ENCODE results near the gene NDUFC1.
A peak's percentile ranks its signal among the peaks of the same experiment; 100 is the strongest.
"Not testable (repeated sequence)": the region's sequence is repeated elsewhere in the genome, so short reads cannot be mapped to it uniquely, and the experiment has no call there.

Gene NDUFC1

DNA sequence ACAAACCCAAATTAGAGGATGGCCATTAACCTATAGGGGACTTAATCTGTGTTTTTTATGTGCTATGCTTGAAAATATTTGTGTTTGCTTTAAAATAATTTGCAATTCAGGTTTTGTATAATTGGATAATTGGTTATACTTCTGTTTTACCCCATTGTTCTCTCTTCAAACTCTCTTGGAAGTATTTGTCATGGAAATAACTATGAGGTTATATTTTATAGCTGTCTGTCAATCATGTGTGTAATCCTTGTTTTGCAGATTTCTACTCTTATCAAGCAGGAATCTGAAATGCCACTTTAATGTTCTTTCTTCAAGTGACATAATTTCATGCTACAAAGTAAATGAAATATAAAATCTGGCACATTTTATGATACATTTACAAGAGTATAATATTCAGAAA lies 15.4 kb upstream of the NDUFC1 start:
- Histone ChIP-seq H3K27me3 (replicated peaks; ENCODE audit: control insufficient read depth, insufficient read depth, low read length, poor library complexity, severe bottlenecking) (no peaks in the 10 kb centered on the region), H3K9me3 (ENCODE audit: control insufficient read depth, low read length) (no peaks in the 10 kb centered on the region), H3K27ac (ENCODE audit: insufficient read depth, low read length, poor library complexity, severe bottlenecking) (no peak overlapping the region), H3K4me3 (ENCODE audit: insufficient read depth, low read depth, low read length, poor library complexity, severe bottlenecking) (no peak overlapping the region), H3K36me3 (ENCODE audit: control insufficient read depth, insufficient read depth, low read length) (no peaks in the 10 kb centered on the region), H3K4me1 (ENCODE audit: control insufficient read depth, insufficient read depth, low read length, poor library complexity, severe bottlenecking) (peaks cover 17% of the 10 kb centered on the region)
- no peak for DNase-seq

DNA sequence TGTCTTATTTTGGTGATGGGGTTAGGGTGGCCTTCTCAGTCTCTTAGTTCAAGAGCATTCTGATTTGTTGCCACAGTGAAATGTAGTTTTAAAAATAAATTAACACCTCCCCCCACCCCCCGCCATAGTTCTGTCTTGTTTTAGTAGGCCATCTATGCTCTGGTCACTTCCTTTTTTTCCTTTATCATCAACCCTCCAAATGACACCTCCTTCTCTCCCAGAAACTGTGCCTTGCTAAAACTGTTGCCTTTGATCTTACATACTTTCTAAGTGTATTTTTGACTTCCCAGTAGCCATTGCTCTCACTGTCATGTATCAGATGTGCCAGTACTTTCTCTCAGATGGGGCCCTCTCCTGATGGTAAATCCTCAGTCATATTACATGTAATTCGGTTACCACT lies 14.5 kb upstream of the NDUFC1 start:
- H3K9me3 ChIP-seq (ENCODE audit: control insufficient read depth, low read length) = no peaks in the 10 kb centered on the region
- H3K4me1 ChIP-seq (ENCODE audit: control insufficient read depth, insufficient read depth, low read length, poor library complexity, severe bottlenecking) = peaks cover 21% of the 10 kb centered on the region
- no peak for DNase-seq
- no peaks in the 10 kb centered on the region for H3K27me3 ChIP-seq (replicated peaks; ENCODE audit: control insufficient read depth, insufficient read depth, low read length, poor library complexity, severe bottlenecking)
- no peak overlapping the region for H3K27ac ChIP-seq (ENCODE audit: insufficient read depth, low read length, poor library complexity, severe bottlenecking)
- no peak overlapping the region for H3K4me3 ChIP-seq (ENCODE audit: insufficient read depth, low read depth, low read length, poor library complexity, severe bottlenecking)
- H3K36me3 ChIP-seq (ENCODE audit: control insufficient read depth, insufficient read depth, low read length) = no peaks in the 10 kb centered on the region

DNA sequence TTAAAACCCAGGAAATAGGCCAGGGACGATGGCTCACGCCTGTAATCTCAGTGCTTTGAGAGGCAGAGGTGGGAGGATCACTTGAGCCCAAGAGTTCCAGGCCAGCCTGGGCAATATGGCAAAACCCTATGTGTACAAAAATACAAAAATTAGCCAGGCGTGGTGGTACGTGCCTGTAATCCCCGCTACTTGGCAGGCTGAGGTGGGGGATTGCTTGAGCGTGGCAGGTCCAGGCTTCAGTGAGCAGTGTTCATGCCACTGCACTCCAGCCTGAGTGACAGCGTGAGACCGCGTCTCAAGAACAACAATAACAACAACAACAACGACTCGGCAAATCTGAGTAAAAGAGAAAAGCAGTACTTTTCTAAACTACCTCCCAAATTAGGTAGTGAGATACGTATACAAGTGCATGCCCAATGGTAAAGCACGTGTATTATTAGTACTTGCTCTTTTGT lies 13.0 kb upstream of the NDUFC1 start:
- no peak for DNase-seq
- Histone ChIP-seq H3K4me3 (ENCODE audit: insufficient read depth, low read depth, low read length, poor library complexity, severe bottlenecking) (no peak overlapping the region), H3K27me3 (replicated peaks; ENCODE audit: control insufficient read depth, insufficient read depth, low read length, poor library complexity, severe bottlenecking) (no peaks in the 10 kb centered on the region), H3K9me3 (ENCODE audit: control insufficient read depth, low read length) (no peaks in the 10 kb centered on the region), H3K36me3 (ENCODE audit: control insufficient read depth, insufficient read depth, low read length) (no peaks in the 10 kb centered on the region), H3K4me1 (ENCODE audit: control insufficient read depth, insufficient read depth, low read length, poor library complexity, severe bottlenecking) (peaks cover 21% of the 10 kb centered on the region), H3K27ac (ENCODE audit: insufficient read depth, low read length, poor library complexity, severe bottlenecking) (no peak overlapping the region)

DNA sequence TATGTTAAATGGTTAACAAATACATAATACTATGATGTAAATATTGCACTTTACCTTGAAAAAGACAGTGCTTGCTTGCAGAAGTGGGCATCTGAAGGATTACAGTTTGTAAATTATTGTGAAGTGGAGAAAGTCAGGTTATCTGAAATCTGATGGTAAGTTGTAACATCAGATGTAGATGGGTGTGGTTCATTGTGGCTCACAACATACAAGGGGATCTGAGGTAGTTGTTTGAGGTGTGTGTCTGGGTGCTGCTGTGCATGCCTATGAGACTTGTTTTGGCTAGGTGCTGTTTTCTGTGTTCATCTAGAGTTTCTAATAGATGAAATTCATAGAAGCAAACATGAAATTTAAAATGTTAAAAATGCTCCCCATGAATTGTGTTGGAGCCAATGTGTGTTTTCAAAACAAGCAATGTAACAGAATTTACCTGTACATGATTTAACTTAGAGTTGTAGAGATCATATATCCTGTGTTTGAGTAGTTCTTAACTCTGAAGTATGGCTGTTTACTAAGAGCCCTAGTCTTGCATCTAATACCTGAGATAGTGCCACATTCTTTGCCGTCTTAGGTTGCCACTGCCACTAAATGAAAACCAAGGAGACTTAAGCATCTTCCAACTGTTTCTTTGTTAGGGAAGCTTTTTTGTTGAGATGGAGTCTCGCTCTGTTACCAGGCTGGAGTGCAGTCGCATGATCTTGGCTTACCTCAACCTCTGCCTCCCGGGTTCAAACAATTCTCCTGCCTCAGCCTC lies 11.9 kb upstream of the NDUFC1 start:
- Histone ChIP-seq H3K27ac (ENCODE audit: insufficient read depth, low read length, poor library complexity, severe bottlenecking) (peak overlapping the region; percentile 24), H3K9me3 (ENCODE audit: control insufficient read depth, low read length) (no peaks in the 10 kb centered on the region), H3K36me3 (ENCODE audit: control insufficient read depth, insufficient read depth, low read length) (no peaks in the 10 kb centered on the region), H3K4me3 (ENCODE audit: insufficient read depth, low read depth, low read length, poor library complexity, severe bottlenecking) (no peak overlapping the region), H3K27me3 (replicated peaks; ENCODE audit: control insufficient read depth, insufficient read depth, low read length, poor library complexity, severe bottlenecking) (no peaks in the 10 kb centered on the region), H3K4me1 (ENCODE audit: control insufficient read depth, insufficient read depth, low read length, poor library complexity, severe bottlenecking) (peaks cover 17% of the 10 kb centered on the region)
- DNase-seq = no peak

DNA sequence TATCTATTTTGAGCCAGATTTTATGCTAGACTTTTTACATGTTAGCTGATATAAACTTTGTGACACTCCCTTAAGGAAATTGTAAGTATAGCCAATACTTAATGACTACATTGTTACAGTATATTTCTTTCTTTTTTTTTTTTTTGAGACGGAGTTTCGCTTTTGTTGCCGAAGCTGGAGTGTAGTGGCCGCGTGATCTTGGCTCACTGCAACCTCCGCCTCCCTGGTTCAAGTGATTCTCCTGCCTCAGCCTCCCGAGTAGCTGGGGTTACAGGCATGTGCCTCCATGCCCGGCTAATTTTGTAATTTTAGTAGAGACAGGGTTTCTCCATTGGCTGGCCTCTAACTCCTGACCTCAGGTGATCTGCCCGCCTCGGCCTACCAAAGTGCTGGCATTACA lies 11.1 kb upstream of the NDUFC1 start:
- not testable (repeated sequence) for H3K4me3 ChIP-seq (ENCODE audit: insufficient read depth, low read depth, low read length, poor library complexity, severe bottlenecking); DNase-seq; H3K36me3 ChIP-seq (ENCODE audit: control insufficient read depth, insufficient read depth, low read length); H3K27ac ChIP-seq (ENCODE audit: insufficient read depth, low read length, poor library complexity, severe bottlenecking); H3K9me3 ChIP-seq (ENCODE audit: control insufficient read depth, low read length); H3K27me3 ChIP-seq (replicated peaks; ENCODE audit: control insufficient read depth, insufficient read depth, low read length, poor library complexity, severe bottlenecking)
- H3K4me1 ChIP-seq (ENCODE audit: control insufficient read depth, insufficient read depth, low read length, poor library complexity, severe bottlenecking) = peaks cover 17% of the 10 kb centered on the region

DNA sequence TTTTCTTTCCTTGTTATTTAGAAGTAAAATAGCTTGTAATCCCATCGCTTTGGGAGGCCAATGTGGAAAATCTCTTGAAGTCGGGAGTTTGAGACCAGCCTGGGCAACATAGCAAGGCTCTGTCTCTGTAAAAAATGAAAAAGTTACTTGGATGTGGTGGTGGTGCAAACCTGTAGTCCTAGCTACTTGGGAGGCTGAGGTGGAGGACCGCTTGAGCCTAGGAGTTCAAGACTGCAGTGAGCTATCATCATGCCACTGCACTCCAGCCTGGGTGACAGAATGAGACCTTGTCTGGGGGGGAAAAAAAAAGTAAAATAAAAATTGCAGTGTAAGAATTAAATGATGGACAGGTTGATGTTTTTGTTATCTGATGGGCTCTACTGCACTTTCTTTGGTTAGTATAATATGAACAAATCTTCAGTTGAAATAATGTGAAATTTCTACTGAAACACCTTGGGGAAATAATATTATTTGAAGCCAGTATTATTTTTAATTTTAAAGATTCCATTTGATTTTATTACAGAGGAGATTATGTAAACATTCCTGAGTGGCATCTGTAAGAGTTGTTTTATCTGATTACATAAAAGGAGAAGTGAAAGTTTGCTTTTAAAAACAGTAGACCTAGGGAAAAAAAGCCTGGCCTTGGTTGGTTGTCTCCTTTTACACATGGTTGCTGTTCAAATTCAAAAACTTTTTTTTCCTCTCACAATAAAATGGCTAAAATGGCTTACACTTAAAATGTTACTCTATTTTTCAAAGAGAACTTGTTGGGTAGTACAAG lies 10.5 kb upstream of the NDUFC1 start:
- no peak overlapping the region for H3K27ac ChIP-seq (ENCODE audit: insufficient read depth, low read length, poor library complexity, severe bottlenecking)
- DNase-seq = no peak
- H3K36me3 ChIP-seq (ENCODE audit: control insufficient read depth, insufficient read depth, low read length) = peaks cover 4% of the 10 kb centered on the region
- no peaks in the 10 kb centered on the region for H3K9me3 ChIP-seq (ENCODE audit: control insufficient read depth, low read length)
- H3K4me1 ChIP-seq (ENCODE audit: control insufficient read depth, insufficient read depth, low read length, poor library complexity, severe bottlenecking) = peaks cover 17% of the 10 kb centered on the region
- no peak overlapping the region for H3K4me3 ChIP-seq (ENCODE audit: insufficient read depth, low read depth, low read length, poor library complexity, severe bottlenecking)
- H3K27me3 ChIP-seq (replicated peaks; ENCODE audit: control insufficient read depth, insufficient read depth, low read length, poor library complexity, severe bottlenecking) = no peaks in the 10 kb centered on the region

DNA sequence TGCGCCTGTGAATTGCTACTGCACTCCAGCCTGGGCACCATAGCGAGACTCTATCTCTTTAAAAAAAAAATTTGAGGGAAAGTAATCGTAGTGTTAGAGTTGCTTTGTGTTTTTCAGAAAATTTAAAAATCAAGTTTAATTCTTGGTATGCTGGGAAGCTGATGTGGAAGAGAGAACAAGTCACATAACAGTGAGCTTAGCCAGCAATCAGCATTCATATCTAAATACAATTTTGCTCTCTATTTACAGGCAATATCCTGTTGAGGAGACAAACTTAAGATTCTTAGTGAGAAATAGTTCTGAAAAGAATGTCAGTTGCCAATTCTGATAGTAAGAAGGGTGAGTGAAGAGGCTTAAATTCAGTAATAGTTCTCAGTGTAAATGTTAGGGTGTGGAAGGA lies 9.6 kb upstream of the NDUFC1 start:
- H3K27ac ChIP-seq (ENCODE audit: insufficient read depth, low read length, poor library complexity, severe bottlenecking) = no peak overlapping the region

DNA sequence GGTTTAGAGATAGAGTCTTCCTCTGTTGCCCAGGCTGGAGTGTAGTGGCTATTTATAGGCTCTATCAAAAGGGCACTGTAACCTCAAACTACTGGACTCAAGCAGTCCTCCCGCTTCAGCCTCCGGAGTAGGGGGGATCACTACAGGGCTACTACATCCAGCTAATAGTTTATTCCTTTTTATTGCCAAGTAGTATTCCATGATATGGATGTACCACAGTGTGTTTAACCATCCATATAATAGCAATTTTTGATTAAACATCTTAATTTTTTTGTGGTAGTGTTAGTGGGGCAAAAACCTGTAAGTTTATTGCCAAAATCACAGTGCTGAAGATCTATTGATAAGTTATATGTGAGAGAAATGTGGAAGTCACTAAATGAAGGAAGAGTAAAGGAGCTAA lies 2.6 kb upstream of the NDUFC1 start:
- Histone ChIP-seq H3K36me3 (ENCODE audit: control insufficient read depth, insufficient read depth, low read length) (peaks cover 4% of the 10 kb centered on the region), H3K4me1 (ENCODE audit: control insufficient read depth, insufficient read depth, low read length, poor library complexity, severe bottlenecking) (peaks cover 3% of the 10 kb centered on the region), H3K9me3 (ENCODE audit: control insufficient read depth, low read length) (no peaks in the 10 kb centered on the region), H3K27ac (ENCODE audit: insufficient read depth, low read length, poor library complexity, severe bottlenecking) (no peak overlapping the region), H3K4me3 (ENCODE audit: insufficient read depth, low read depth, low read length, poor library complexity, severe bottlenecking) (no peak overlapping the region), H3K27me3 (replicated peaks; ENCODE audit: control insufficient read depth, insufficient read depth, low read length, poor library complexity, severe bottlenecking) (no peaks in the 10 kb centered on the region)
- DNase-seq = no peak

More for the DNA sequence above, 9.6 kb upstream of the NDUFC1 start:
- H3K36me3 ChIP-seq (ENCODE audit: control insufficient read depth, insufficient read depth, low read length) = peaks cover 4% of the 10 kb centered on the region
- H3K4me1 ChIP-seq (ENCODE audit: control insufficient read depth, insufficient read depth, low read length, poor library complexity, severe bottlenecking) = peaks cover 17% of the 10 kb centered on the region
- DNase-seq = no peak
- H3K9me3 ChIP-seq (ENCODE audit: control insufficient read depth, low read length) = no peaks in the 10 kb centered on the region
- no peaks in the 10 kb centered on the region for H3K27me3 ChIP-seq (replicated peaks; ENCODE audit: control insufficient read depth, insufficient read depth, low read length, poor library complexity, severe bottlenecking)
- no peak overlapping the region for H3K4me3 ChIP-seq (ENCODE audit: insufficient read depth, low read depth, low read length, poor library complexity, severe bottlenecking)

DNA sequence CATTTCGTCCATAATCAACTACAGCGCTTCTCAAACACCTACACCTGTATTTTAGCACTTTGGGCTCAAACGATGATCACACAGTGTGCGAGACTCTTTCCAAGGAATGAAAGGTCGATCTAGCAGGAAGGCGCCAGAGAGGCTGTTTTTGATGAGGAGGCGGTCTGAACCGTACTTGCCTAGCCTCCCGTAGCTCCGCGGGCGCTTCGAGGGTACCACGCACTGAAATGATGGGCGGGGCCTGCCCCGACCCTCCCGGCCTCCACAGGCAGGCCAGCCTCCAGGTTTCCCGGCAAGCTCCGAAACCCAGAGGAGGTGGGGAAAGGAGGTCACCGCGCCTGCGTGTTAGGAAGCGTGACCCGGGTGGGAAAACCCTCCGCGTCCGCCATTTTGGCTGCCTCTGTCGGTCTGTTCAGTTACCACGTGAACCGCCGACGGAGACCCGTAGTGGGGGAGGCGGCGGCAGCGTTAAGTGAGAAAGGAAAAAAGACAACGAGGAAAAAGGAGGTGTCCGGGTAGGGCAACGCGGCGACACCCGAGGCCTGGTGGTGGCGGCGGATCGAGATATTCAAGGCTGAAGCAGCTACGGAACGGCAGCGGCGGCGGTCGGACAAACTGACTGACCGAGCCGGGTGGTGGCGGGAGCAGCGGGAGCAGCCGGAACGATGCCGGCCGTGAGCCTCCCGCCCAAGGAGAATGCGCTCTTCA lies 1.0 kb downstream of the NDUFC1 start, which contains the start of gene NAA15:
TSS of gene NAA15 (plus strand) at position 393 of the 708 bp plus-strand sequence. CDS start at position 666, 273 bp downstream.
- Histone ChIP-seq H3K27me3 (replicated peaks; ENCODE audit: control insufficient read depth, insufficient read depth, low read length, poor library complexity, severe bottlenecking) (no peaks in the 10 kb centered on the region), H3K27ac (ENCODE audit: insufficient read depth, low read length, poor library complexity, severe bottlenecking) (peak within 1 kb of the TSS; percentile 96), H3K4me1 (ENCODE audit: control insufficient read depth, insufficient read depth, low read length, poor library complexity, severe bottlenecking) (peaks cover 6% of the 10 kb centered on the region), H3K36me3 (ENCODE audit: control insufficient read depth, insufficient read depth, low read length) (no peaks in the 10 kb centered on the region), H3K9me3 (ENCODE audit: control insufficient read depth, low read length) (no peaks in the 10 kb centered on the region), H3K4me3 (ENCODE audit: insufficient read depth, low read depth, low read length, poor library complexity, severe bottlenecking) (peak within 1 kb of the TSS; percentile 91)
- peak; percentile 96 to 97 (median 97) for DNase-seq

Measured in effector memory CD4-positive, alpha-beta T cell (primary cell).